ENCODE data around the gene PKHD1.

- TF ChIP-seq CTCF (conservative IDR thresholded peaks at IDR 0.05; ENCODE audit: low read depth, low read length) (no peak), EZH2 (IDR thresholded peaks at IDR 0.05; ENCODE audit: borderline replicate concordance, low read depth, low read length, poor library complexity, severe bottlenecking) (no peak)
Measured at GRCh38 chr6:52014391-52014790, 73.0 kb downstream of the PKHD1 start.
